ENCODE results near the gene GABBR2.

GRCh38 chr9:98719055-98719454, 10.3 kb upstream of the GABBR2 start:
- TF ChIP-seq CTCF (conservative IDR thresholded peaks at IDR 0.05) (no peak), EZH2 (IDR thresholded peaks at IDR 0.05; ENCODE audit: low read depth) (no peak)
